Measurements from ENCODE around the gene IVD. TPM values are rescaled to one million over a fixed set of nuclear protein-coding genes. Genes with fewer than 3 reads are reported as not detected.

IVD gene
- polyA plus RNA-seq, 1 experiment: 63.9 TPM

DNA sequence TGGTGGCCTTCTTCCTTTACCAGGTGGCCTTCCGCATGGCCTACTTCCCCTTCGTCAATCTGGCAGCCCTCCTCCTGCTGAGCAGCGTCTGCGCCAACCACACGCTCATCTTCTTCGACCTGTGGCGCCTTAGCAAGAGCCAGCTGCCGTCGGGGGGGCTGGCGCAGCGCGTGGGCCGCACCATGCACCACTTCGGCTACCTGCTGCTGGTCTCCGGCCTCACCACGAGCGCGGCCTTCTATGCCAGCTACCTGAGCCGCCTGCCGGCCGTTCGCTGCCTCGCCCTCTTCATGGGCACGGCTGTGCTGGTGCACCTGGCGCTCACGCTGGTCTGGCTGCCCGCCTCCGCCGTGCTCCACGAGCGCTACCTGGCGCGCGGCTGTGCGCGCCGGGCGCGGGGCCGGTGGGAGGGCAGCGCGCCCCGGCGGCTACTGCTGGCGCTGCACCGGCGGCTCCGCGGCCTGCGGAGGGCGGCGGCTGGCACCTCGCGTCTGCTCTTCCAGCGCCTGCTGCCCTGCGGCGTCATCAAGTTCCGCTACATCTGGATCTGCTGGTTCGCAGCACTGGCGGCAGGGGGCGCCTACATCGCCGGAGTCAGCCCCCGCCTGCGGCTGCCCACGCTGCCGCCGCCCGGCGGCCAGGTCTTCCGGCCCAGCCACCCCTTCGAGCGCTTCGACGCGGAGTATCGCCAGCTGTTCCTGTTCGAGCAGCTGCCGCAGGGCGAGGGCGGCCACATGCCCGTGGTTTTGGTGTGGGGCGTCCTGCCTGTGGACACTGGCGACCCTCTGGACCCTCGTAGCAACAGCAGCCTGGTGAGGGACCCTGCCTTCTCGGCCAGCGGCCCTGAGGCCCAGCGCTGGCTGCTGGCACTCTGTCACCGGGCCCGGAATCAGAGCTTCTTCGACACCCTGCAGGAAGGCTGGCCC lies 37.6 kb upstream of the IVD start:
- ChIA-PET CTCF (interaction anchor here (0.7 to 6.3 kb wide), 26 partner anchors 9 to 137 kb away, joined by 3 to 57 read pairs (median 3); partner anchors contain the start of genes BAHD1, CCDC9B, DISP2 and KNSTRN), POLR2A (interaction anchor here (0.6 to 0.8 kb wide), 2 partner anchors 14 to 101 kb away, joined by 3 to 4 read pairs; partner anchors contain the start of gene KNSTRN)
- no peaks in the 10 kb centered on the region for H3K27me3 ChIP-seq (ENCODE audit: control insufficient read depth, insufficient read depth, low read length)
- DNase-seq (ENCODE audit: low read depth): no peak
- no peaks in the 10 kb centered on the region for H3K36me3 ChIP-seq (ENCODE audit: control insufficient read depth, insufficient read depth, low read length)
- TF ChIP-seq, protein P1, sequence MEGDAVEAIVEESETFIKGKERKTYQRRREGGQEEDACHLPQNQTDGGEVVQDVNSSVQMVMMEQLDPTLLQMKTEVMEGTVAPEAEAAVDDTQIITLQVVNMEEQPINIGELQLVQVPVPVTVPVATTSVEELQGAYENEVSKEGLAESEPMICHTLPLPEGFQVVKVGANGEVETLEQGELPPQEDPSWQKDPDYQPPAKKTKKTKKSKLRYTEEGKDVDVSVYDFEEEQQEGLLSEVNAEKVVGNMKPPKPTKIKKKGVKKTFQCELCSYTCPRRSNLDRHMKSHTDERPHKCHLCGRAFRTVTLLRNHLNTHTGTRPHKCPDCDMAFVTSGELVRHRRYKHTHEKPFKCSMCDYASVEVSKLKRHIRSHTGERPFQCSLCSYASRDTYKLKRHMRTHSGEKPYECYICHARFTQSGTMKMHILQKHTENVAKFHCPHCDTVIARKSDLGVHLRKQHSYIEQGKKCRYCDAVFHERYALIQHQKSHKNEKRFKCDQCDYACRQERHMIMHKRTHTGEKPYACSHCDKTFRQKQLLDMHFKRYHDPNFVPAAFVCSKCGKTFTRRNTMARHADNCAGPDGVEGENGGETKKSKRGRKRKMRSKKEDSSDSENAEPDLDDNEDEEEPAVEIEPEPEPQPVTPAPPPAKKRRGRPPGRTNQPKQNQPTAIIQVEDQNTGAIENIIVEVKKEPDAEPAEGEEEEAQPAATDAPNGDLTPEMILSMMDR (IDR thresholded peaks at IDR 0.05; ENCODE audit: insufficient read depth, low read depth, low read length): peak; percentile 59
- peak overlapping the region; percentile 25 for H3K4me3 ChIP-seq (ENCODE audit: low read depth, low read length)

DNA sequence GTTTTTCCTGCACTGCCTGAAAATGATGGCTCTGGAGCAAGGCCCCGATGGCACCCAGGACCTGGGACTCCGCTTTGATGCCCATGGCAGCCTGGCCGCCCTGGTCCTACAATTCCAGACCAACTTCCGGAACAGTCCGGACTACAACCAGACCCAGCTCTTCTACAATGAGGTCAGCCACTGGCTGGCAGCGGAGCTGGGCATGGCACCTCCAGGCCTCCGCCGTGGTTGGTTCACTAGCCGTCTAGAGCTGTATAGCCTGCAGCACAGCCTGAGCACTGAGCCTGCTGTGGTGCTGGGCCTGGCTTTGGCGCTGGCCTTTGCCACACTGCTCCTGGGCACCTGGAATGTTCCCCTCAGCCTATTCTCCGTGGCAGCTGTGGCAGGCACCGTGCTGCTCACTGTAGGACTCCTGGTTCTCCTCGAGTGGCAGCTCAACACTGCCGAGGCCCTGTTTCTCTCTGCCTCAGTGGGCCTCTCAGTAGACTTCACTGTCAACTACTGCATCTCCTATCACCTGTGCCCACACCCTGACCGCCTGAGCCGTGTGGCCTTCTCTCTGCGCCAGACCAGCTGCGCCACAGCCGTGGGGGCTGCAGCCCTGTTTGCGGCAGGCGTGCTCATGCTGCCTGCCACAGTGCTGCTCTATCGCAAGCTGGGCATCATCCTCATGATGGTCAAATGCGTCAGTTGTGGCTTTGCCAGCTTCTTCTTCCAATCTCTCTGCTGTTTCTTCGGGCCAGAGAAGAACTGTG lies 36.7 kb upstream of the IVD start:
- no peak overlapping the region for H3K4me3 ChIP-seq (ENCODE audit: low read depth, low read length)
- no peaks in the 10 kb centered on the region for H3K36me3 ChIP-seq (ENCODE audit: control insufficient read depth, insufficient read depth, low read length)
- ChIA-PET POLR2A (interaction anchor here (0.6 to 0.8 kb wide), 2 partner anchors 13 to 100 kb away, joined by 3 to 4 read pairs; partner anchors contain the start of gene KNSTRN), CTCF (interaction anchor here (0.7 to 6.3 kb wide), 24 partner anchors 8 to 136 kb away, joined by 3 to 57 read pairs (median 3); partner anchors contain the start of genes BAHD1, CCDC9B, DISP2 and KNSTRN)
- DNase-seq (ENCODE audit: low read depth): no peak
- H3K27me3 ChIP-seq (ENCODE audit: control insufficient read depth, insufficient read depth, low read length): no peaks in the 10 kb centered on the region
- TF ChIP-seq, protein P1 (IDR thresholded peaks at IDR 0.05; ENCODE audit: insufficient read depth, low read depth, low read length): no peak

DNA sequence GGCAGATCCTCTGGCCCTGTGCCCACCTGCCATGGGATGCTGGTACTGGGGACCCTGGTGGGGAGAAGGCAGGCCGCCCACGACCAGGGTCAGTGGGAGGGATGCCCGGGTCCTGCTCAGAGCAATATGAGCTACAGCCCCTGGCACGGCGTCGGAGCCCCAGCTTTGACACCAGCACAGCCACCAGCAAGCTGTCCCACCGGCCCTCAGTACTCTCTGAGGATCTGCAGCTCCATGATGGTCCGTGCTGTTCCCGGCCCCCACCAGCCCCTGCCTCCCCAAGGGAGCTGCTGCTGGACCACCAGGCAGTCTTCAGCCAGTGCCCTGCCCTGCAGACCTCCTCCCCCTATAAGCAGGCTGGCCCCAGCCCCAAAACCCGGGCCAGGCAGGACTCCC lies 36.1 kb upstream of the IVD start:
- H3K4me3 ChIP-seq (ENCODE audit: low read depth, low read length): no peak overlapping the region
- ChIA-PET POLR2A (no interaction called here), CTCF (interaction anchor here (0.9 to 6.3 kb wide), 10 partner anchors 11 to 90 kb away, joined by 3 to 57 read pairs (median 4); partner anchors contain the start of genes CCDC9B, DISP2 and KNSTRN)
- TF ChIP-seq, protein P1 (IDR thresholded peaks at IDR 0.05; ENCODE audit: insufficient read depth, low read depth, low read length): no peak
- DNase-seq (ENCODE audit: low read depth): no peak
- H3K27me3 ChIP-seq (ENCODE audit: control insufficient read depth, insufficient read depth, low read length): no peaks in the 10 kb centered on the region
- H3K36me3 ChIP-seq (ENCODE audit: control insufficient read depth, insufficient read depth, low read length): no peaks in the 10 kb centered on the region

DNA sequence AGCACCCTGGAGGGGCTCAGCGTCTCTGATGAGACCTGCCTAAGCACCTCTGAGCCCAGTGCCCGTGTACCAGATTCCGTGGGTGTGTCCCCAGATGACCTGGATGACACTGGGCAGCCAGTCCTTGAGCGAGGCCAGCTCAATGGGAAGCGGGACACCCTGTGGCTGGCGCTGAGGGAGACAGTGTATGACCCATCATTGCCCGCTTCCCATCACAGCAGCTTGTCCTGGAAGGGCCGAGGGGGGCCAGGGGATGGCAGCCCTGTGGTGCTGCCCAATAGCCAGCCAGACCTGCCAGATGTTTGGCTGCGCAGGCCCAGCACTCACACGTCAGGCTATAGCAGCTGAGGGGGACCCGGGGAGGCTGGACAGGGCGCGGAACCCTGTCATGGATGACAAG lies 35.6 kb upstream of the IVD start:
- H3K27me3 ChIP-seq (ENCODE audit: control insufficient read depth, insufficient read depth, low read length): no peaks in the 10 kb centered on the region
- DNase-seq (ENCODE audit: low read depth): no peak
- H3K36me3 ChIP-seq (ENCODE audit: control insufficient read depth, insufficient read depth, low read length): no peaks in the 10 kb centered on the region
- H3K4me3 ChIP-seq (ENCODE audit: low read depth, low read length): no peak overlapping the region
- TF ChIP-seq, protein P1 (IDR thresholded peaks at IDR 0.05; ENCODE audit: insufficient read depth, low read depth, low read length): no peak
- POLR2A ChIA-PET: no interaction called here
- CTCF ChIA-PET: interaction anchor here (0.9 to 6.3 kb wide), 5 partner anchors 11 to 91 kb away, joined by 3 to 57 read pairs (median 33); partner anchors contain the start of genes CCDC9B and KNSTRN
